C4-2B (cell line): ENCODE data around the gene PLXND1.
"Not testable (repeated sequence)": the region's sequence is repeated elsewhere in the genome, so short reads cannot be mapped to it uniquely, and the experiment has no call there.

Experiments used
- H3K27ac ChIP-seq: fragments of 450-650 bp; 2 replicates; pipeline ENCODE4 v1.5.1; 2017
- CTCF ChIP-seq: fragments of 450-650 bp; conservative IDR thresholded peaks from 2 replicates; pipeline ENCODE4 v1.5.1; 2017; ENCODE audit warnings: mild to moderate bottlenecking
- ZFX ChIP-seq: fragments of 450-650 bp; IDR thresholded peaks from 2 replicates; pipeline ENCODE4 v1.6.1; 2017

Gene PLXND1

DNA sequence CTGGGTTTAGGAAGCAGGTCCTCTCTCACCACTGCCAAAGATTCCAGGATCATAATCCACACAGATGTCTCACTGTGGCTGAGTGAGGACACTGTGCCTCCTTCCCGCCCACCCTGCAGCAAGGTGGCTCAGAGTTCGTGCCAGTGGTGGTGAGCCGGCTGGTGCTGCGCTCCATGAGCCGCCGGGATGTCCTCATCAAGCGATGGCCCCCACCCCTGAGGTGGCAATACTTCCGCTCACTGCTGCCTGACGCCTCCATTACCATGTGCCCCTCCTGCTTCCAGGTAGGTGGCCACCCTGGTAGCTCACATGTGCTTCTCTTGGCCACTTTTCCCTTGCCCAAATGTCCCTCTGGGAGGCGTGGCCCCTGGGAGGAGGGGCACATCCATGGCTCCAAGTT lies 87.0 kb downstream of the PLXND1 start:
- no peak overlapping the region for H3K27ac ChIP-seq

GRCh38 chr3:129518581-129518980 lies 87.9 kb downstream of the PLXND1 start:
- H3K27ac ChIP-seq, result no peak overlapping the region
- TF ChIP-seq CTCF (no peak), ZFX (no peak)

More for the DNA sequence above, 87.0 kb downstream of the PLXND1 start:
- TF ChIP-seq ZFX (no peak), CTCF (no peak)

- H3K27ac ChIP-seq, result no peak overlapping the region
- TF ChIP-seq ZFX, result no peak
- TF ChIP-seq CTCF, result no peak
Measured at GRCh38 chr3:129518038-129518561, 88.4 kb downstream of the PLXND1 start.

DNA sequence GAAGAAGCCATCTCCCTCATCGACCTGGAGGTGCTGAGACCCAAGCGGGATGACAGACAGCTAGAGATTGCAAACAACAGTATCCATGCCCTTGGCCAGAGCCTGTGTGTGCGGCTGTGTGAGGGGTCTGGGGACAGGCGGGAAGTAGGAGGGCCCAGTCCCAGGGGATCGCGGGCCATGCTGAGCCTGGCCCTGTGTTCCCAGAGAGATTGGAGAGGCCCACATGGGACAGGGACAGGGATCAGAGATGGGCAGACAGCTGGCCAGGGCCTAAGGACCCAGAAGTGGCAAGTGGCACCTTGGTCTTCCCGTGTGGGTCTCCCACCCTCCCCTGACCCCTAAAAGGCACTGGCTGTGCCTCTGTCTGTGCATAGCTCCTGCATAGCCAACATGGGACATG lies 89.0 kb downstream of the PLXND1 start:
- TF ChIP-seq ZFX, result no peak
- no peak for TF ChIP-seq CTCF
- no peak overlapping the region for H3K27ac ChIP-seq

- H3K27ac ChIP-seq, result not testable (repeated sequence)
Measured at GRCh38 chr3:129515821-129516432, 90.5 kb downstream of the PLXND1 start.

- H3K27ac ChIP-seq, result not testable (repeated sequence)
Measured at GRCh38 chr3:129515108-129515820, 91.2 kb downstream of the PLXND1 start.

DNA sequence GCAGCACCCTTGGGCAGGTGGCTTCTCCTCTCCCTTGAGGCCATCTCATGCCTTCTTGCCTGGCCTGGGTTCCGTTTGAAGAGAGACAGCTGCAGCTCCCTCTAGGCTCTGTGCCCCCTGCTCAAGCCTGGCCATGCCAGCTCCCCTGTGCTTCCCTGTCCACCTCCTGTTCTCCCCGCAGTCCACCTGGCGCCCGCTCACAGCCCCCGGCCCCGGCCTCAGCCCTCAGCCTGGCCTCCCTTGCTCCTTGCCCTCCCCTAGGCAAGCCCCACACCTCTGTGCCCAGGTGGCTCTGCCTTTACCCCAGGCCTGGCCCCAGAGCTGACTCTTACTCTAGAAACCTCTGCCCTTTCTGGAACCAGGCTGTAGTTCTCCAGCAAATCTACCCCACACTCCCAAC lies 91.9 kb downstream of the PLXND1 start:
- no peak overlapping the region for H3K27ac ChIP-seq
- no peak for TF ChIP-seq CTCF
- TF ChIP-seq ZFX, result no peak

GRCh38 chr3:129514110-129514509 lies 92.4 kb downstream of the PLXND1 start:
- no peak overlapping the region for H3K27ac ChIP-seq
- TF ChIP-seq CTCF (no peak), ZFX (no peak)
